ENCODE measurements around the gene FBXL3.
"Not testable (repeated sequence)": the region's sequence is repeated elsewhere in the genome, so short reads cannot be mapped to it uniquely, and the experiment has no call there.

The FBXL3 gene

GRCh38 chr13:76982061-76982460 is 44.9 kb downstream of the FBXL3 start:
- DNase-seq (ENCODE audit: low spot score): no peak

DNA sequence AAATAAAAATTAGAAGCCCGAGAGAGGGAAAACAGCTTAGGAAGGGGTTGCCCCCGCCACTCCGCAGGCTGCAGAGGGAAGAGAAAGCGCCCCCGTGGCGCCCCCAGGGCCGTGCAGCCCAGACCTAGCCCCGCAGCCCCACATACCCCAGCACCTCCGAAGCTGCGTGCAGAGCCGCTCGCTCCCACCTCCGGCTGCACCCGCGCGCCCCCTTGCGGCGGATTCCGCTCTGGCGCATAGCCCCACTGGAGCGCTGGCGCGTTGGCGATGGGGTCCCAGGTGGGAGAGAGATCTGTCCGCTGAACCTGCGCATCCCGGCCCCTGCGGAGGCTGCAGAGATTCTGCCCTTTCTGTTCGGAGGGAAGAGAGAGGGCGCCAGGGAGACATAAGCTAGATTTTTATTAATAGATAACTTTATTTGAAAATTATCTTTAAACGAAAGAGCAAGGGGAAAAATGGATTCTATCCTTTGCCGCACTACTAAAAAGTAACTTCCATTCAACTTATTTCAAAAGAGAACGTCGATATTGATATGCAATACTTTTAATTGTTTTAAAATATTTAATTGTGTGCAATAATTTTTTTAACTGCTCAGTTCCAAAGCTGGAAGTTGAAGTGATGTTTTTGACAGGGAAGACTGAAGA is 46.8 kb downstream of the FBXL3 start:
- no peak for DNase-seq (ENCODE audit: low spot score)

DNA sequence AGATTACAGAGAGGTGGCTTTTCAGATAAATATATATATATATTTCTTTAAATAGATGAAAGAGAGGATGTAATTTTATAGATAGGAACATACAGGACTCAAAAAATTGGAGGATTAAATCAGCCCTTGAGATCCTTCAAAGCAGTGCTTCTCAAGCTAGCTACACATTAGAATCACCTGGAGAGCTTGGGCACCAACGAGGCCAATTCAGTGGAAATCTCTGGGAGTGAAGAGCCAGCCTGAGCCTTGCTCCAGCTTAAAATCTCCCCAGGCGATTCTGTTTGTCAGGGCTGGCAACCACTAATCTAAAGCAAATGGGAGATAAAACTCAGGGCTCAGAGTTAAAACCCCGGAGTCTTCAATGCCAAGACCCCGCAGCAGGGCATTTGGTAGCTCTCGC is 50.0 kb downstream of the FBXL3 start:
- no peak for DNase-seq (ENCODE audit: low spot score)

- no peak for DNase-seq (ENCODE audit: low spot score)
Measured at GRCh38 chr13:76976490-76976889, 50.5 kb downstream of the FBXL3 start.

- no peak for DNase-seq (ENCODE audit: low spot score)
Measured at GRCh38 chr13:76975863-76976262, 51.1 kb downstream of the FBXL3 start.

DNA sequence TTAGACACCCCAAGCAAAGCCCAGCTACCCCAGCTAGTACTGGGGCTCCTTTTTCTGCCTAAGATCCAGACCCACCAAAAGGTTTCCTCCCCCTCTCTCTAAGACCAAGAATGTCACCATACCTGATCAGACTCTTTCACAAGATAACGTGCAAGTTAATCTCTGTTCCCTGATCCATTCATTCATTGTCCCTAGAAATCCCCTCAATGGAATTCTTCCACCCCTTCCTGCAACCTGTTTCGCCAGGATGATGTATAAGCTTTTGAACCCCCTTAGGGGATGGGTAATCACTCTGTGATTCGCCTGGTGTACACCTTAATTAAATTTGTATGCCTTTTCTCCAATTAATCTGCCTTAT is 52.4 kb downstream of the FBXL3 start:
- DNase-seq (ENCODE audit: low spot score): no peak

GRCh38 chr13:76973920-76974617 is 52.9 kb downstream of the FBXL3 start:
- no peak for DNase-seq (ENCODE audit: low spot score)

GRCh38 chr13:76971851-76972829 is 54.8 kb downstream of the FBXL3 start:
- no peak for DNase-seq (ENCODE audit: low spot score)

DNA sequence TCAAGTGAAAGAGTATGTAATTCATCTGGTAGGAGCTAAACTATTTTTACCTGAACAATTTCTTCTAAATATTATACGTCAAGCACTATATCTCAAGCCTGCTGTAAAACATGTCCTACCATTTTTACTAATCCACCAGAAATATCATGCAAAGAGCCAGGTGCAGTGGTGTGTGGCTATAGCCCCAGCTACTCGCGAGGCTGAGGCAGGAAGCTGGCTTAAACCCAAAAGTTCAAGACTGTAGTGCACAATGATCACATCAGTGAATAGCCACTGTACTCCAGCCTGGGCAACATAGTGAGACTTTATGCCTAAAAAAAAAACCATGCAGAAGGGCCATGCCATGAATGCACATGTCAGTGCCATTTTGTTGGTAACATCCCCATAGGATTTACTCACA is 55.7 kb downstream of the FBXL3 start:
- DNase-seq (ENCODE audit: low spot score): no peak

GRCh38 chr13:76969488-76970365 is 57.2 kb downstream of the FBXL3 start:
- peak; percentile 58 for DNase-seq (ENCODE audit: low spot score)

- DNase-seq (ENCODE audit: low spot score): no peak
Measured at GRCh38 chr13:76968041-76968440, 58.9 kb downstream of the FBXL3 start.

GRCh38 chr13:76967031-76967430 is 59.9 kb downstream of the FBXL3 start:
- no peak for DNase-seq (ENCODE audit: low spot score)

DNA sequence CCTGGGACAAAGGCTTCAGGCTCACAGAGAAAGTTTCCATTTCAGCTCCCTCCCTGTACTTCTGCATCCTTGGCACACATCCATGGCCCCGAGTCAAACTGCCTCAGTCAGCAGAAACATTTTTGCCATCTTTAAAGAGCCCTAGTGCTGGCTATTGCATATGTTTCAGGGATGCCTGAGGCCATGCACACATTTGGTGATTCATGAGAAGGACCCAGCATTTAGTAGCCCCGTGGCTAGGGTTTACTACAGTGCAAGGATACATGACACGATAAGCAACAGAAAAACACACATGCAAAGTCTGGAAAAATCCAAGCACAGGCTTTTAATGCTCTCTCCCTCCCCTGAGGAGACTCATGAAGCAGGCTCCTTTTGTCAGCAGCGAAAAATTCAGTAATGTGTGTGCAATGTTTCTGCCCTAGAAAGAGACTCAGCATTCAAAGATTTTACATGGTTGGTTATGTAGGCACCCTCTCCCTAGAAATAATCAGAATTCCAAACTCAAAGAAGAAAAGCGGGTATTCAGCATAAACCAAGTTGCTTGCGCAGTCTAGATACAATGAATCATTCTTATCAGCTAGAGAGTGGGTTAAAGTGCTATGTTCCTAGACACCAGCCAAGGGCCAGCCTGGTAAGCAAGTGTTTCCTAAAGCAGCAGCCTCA is 61.1 kb downstream of the FBXL3 start:
- no peak for DNase-seq (ENCODE audit: low spot score)

GRCh38 chr13:76959734-76960133 is 67.2 kb downstream of the FBXL3 start:
- DNase-seq (ENCODE audit: low spot score): not testable (repeated sequence)

DNA sequence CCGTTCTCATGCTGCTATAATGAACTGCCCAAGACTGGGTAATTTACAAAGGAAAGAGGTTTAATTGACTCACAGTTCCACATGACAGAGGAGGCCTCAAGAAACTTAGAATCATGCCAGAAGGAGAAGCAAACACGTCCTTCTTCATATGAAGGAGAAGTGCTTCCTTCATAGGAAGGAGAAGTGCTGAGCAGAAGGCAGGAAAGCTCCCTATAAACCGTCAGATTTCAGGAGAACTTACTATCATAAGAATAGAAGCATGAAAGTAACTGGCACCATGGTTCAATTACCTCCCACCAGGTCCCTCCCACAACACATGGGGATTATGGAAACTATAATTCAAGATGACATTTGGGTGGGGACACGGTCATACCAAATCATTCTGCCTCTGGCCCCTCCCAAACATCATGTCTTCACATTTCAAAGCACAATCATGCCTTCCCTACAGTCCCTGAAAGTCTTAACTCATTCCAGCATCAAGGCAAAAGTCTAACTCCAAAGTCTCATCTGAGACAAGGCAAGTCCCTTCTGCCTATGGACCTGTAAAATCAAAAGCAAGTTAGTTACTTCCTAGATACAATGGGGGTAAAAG is 68.0 kb downstream of the FBXL3 start:
- DNase-seq (ENCODE audit: low spot score): no peak

DNA sequence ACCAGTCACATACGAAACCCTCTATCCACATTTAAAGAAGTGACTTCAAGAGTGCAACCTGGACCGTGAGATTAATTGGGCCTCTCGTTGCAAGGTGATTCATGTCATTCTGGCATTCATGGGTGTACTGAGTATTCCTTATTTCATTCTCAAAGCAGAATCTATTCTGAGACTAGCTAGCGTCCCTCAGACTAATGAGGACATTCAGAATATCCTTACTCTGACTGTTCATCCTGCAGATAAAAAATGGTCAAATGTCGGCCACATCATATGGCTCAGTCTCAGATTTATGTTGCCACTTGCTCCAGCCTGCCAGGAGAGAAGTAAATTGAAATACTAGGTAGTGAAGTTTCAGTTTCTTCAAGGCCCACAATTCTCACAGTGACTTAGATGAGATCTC is 71.3 kb downstream of the FBXL3 start:
- no peak for DNase-seq (ENCODE audit: low spot score)

Data from RKO (cell line).